Renal cortex interstitium (tissue), 11 donors: ENCODE measurements around the gene SRPK1. TPM values are rescaled to one million over a fixed set of nuclear protein-coding genes. Genes with fewer than 3 reads are reported as not detected.

Experiments
- DNase-seq, 11 donors: peaks; one replicate each; pipeline ENCODE4 v3.0.0-alpha.2; 2013; ENCODE audit warnings: low read depth in 9 of 11, low spot score in 4 of 11; ENCODE audit errors: extremely low read depth in 1 of 11
- polyA plus RNA-seq, 3 donors: library from polyadenylated mRNA; unstranded; fragments of 120-200 nt; gene quantifications; one replicate each; pipeline ENCODE4 v1.2.1, GENCODE V29; 2013; ENCODE audit not compliant: insufficient read length in 3 of 3

SRPK1 gene
- polyA plus RNA-seq, 3 donors: 49.3 to 55.3 (median 53.8) TPM

GRCh38 chr6:35856250-35856649 lies 64.6 kb downstream of the SRPK1 start:
- DNase-seq: no peak

GRCh38 chr6:35852994-35853393 lies 67.9 kb downstream of the SRPK1 start:
- no peak for DNase-seq

- no peak for DNase-seq
Observed at GRCh38 chr6:35850208-35850607, 70.7 kb downstream of the SRPK1 start.

- DNase-seq: no peak
Observed at GRCh38 chr6:35844290-35844689, 76.6 kb downstream of the SRPK1 start.

- no peak for DNase-seq
Observed at GRCh38 chr6:35842381-35842780, 78.5 kb downstream of the SRPK1 start.

- no peak for DNase-seq
Observed at GRCh38 chr6:35839019-35839418, 81.9 kb downstream of the SRPK1 start.

- no peak for DNase-seq
Observed at GRCh38 chr6:35833536-35833935, 87.4 kb downstream of the SRPK1 start.

- DNase-seq: peak in 3 of 11 donors; percentile 1 to 5 (median 2)
Observed at GRCh38 chr6:35831257-35832007, 89.5 kb downstream of the SRPK1 start.

- no peak for DNase-seq
Observed at GRCh38 chr6:35829306-35829705, 91.6 kb downstream of the SRPK1 start.

GRCh38 chr6:35824552-35825192 lies 96.2 kb downstream of the SRPK1 start:
- DNase-seq: no peak

GRCh38 chr6:35823601-35824000 lies 97.3 kb downstream of the SRPK1 start:
- DNase-seq: no peak

GRCh38 chr6:35817515-35817914 lies 103.4 kb downstream of the SRPK1 start:
- no peak for DNase-seq

- no peak for DNase-seq
Observed at GRCh38 chr6:35811699-35811995, 109.3 kb downstream of the SRPK1 start.

GRCh38 chr6:35810971-35811698 lies 109.8 kb downstream of the SRPK1 start:
- no peak for DNase-seq

GRCh38 chr6:35809809-35810208 lies 111.1 kb downstream of the SRPK1 start:
- DNase-seq: no peak

GRCh38 chr6:35808688-35809087 lies 112.2 kb downstream of the SRPK1 start:
- no peak for DNase-seq

- DNase-seq: peak; percentile 17 to 70 (median 55)
Observed at GRCh38 chr6:35804996-35805736, 115.7 kb downstream of the SRPK1 start, which contains the start of gene LHFPL5. Gene LHFPL5, plus strand, starts transcription at chr6:35805352. Its CDS starts 319 bp downstream, at chr6:35805671.

- no peak for DNase-seq
Observed at GRCh38 chr6:35801148-35801547, 119.8 kb downstream of the SRPK1 start.

GRCh38 chr6:35798706-35799105 lies 122.2 kb downstream of the SRPK1 start:
- no peak for DNase-seq
